ENCODE results near the gene NTM.

DNA sequence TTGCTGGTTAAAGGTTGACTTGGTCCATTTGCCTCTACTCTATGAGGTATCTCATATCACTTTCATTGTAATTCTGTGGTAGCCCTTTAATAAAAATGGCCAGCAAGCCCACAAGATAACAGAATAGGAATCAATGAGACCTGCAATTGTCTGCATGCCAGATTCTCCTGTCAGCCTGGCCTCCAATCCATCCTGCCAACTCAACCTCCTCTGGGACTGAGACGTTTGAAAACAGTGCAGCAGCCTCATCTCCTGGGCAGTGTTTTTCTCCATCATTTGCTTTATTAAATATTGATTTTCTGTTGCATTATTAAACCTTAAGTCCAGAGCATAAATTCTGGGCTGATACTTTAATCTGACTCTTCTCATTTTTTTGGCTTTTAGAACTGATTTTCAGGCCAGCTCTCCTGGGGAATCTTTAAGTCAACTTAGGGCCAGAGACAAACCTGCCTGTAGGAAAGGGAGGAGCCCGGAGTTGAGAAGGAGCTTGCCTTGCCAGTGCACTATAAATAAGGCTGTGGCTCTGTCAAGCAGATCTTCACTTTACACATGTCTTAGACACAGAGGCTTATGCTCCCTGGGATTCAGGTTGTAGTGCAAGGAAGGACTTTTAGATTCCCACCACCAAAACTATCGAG is 798.0 kb downstream of the NTM start:
- TF ChIP-seq POLR2A (IDR thresholded peaks at IDR 0.05), result no peak
- TF ChIP-seq, protein P1, sequence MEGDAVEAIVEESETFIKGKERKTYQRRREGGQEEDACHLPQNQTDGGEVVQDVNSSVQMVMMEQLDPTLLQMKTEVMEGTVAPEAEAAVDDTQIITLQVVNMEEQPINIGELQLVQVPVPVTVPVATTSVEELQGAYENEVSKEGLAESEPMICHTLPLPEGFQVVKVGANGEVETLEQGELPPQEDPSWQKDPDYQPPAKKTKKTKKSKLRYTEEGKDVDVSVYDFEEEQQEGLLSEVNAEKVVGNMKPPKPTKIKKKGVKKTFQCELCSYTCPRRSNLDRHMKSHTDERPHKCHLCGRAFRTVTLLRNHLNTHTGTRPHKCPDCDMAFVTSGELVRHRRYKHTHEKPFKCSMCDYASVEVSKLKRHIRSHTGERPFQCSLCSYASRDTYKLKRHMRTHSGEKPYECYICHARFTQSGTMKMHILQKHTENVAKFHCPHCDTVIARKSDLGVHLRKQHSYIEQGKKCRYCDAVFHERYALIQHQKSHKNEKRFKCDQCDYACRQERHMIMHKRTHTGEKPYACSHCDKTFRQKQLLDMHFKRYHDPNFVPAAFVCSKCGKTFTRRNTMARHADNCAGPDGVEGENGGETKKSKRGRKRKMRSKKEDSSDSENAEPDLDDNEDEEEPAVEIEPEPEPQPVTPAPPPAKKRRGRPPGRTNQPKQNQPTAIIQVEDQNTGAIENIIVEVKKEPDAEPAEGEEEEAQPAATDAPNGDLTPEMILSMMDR (IDR thresholded peaks at IDR 0.05 in 8 of 11, conservative IDR thresholded peaks at IDR 0.05 in 3 of 11), result no peak

All from spleen (tissue), 7 donors.